Upper lobe of left lung (tissue), 4 donors: ENCODE data around the gene SLC6A3.

Experiments used
- CTCF ChIP-seq, 6 experiments: fragments of 450-650 bp in 4 of 6; fragments of 200-600 bp in 2 of 6; sonication (generic) in 2 of 6; IDR thresholded peaks; one replicate each; pipeline ENCODE4 v1.5.1; 2016 to 2019; ENCODE audit warnings: antibody characterized with exemption in 6 of 6
- POLR2A ChIP-seq, 4 donors: fragments of 450-650 bp; IDR thresholded peaks; one replicate each; pipeline ENCODE4 v1.5.1; 2016 to 2017; ENCODE audit warnings: antibody characterized with exemption in 4 of 4, mild to moderate bottlenecking in 2 of 4
- POLR2AphosphoS5 ChIP-seq, 2 donors: sonication (generic); formaldehyde crosslinking; IDR thresholded peaks; one replicate each; pipeline ENCODE4 v1.5.1; 2017; ENCODE audit warnings: antibody characterized with exemption in 2 of 2

- TF ChIP-seq CTCF (IDR thresholded peaks at IDR 0.05) (no peak), POLR2AphosphoS5 (IDR thresholded peaks at IDR 0.05) (no peak), POLR2A (IDR thresholded peaks at IDR 0.05) (no peak)
These were observed 8.6 kb downstream of the SLC6A3 start for GRCh38 chr5:1436681-1437080.
